Measurements from ENCODE around the gene BORCS6.

BORCS6 gene

DNA sequence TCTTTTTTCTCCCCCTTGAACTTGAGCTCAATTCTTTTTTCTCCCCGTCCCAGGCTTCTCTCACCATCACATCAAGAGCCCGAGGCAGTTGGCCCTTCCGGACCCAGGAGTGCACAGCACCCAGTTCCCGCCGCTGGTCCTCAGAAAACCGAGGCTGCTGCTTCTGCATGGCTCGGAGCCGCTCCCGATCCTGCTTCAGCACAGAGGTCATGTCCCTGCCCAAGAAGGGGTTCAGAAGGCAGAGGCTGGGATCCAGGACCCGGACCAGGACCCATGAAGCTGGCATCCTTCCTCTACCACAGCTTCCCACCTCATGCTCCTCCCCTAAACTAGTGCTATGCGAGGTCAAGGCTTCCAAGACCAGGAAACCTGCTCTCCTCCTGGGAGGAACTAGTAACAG is 48.2 kb downstream of the BORCS6 start:
- no peak for DNase-seq

DNA sequence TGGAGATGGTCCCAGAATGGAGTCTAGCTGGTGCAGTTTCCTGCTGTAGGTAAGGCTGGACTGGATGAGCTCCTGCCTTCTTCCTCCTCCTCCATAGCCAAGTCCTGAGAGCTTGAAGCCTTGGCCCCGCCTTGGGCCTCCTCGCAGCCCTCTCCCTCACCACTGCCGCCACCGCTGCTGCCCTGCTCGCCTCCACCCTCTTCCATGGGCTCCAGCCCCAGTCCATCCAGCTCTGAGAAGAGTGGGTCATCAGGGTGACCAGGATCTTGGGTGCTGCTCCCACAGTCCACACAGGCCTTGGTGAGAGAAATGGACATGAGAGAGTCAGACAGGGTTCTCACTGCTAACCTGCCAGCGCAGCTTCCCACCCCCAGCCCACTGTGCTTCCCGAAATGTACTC is 48.9 kb downstream of the BORCS6 start:
- DNase-seq, result no peak

DNA sequence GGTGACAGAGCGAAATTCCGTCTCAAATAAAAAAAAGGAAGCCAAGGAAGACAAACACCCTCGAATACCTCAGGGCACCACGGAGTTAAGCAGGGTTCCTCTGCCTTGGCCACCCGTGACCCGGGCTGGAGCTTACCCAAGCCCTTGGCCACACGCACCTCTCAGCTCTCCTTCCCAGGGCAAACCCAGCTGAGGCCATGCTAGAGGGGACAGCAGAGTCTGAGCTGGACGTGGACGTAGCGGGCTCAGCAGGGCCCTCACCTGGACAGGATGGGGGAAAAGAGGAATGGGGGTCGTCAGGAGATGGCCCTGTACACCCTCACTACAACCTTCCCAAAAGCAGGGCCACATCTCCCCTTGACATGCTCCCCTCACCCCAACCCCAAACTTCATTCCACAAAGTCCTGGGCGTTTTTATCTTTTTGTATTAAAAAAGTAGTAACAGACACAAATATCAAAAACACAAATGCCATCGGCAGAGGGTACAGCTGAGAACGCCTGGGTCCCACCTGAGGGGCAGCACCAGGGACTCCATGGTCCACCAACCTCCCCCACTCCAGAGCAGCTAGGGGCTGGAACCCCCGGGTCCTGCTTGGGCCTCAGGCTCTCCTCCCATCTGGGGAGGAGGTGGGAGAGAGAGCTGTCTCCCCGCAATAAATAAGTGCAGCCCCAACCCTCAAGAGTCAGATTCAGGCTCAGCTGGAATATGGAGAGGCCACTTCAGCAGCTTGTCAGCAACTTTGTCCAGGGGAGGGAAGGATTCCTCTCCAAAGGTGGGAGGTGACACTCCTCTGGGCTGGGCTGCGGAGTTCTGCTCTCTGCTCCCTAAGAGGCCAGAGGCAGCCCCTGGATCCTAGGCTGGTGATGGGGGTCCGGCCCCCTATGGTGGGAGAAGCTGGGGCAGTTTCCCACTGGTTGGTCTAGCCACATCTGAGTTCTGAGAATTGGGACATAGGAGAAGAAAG is 49.6 kb downstream of the BORCS6 start:
- no peak for DNase-seq

DNA sequence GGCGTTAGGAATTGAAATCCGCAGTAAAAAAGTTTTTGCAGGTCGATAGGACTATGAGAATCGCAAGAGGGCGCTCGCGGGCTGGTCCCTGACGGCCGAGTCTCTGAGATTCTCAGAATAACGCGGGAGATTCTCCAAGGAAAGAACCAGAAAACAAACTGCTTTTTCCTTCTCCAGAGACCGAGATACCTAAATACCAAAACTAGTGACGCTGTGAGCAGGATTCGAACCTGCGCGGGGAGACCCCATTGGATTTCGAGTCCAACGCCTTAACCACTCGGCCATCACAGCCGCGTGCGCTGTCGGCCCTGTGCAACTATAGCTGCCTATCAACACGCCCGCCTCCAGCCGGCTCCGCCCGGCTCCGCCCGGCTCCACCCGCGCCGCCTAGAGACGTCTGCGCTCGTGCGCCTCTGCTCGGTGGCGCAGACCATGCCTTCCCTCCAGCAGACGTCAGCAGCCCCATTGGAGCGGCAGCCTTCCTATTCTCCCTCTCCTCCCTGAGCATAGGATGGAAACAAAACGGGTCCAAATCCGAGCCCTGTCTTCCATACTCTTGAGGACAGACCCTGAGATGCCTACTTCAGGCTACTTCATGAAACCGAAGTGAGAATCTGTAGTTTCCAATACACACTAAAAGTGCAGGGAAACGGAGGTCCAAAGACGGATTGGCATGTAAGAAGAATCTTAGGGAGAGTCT is 51.2 kb downstream of the BORCS6 start:
- DNase-seq, result peak; percentile 99

DNA sequence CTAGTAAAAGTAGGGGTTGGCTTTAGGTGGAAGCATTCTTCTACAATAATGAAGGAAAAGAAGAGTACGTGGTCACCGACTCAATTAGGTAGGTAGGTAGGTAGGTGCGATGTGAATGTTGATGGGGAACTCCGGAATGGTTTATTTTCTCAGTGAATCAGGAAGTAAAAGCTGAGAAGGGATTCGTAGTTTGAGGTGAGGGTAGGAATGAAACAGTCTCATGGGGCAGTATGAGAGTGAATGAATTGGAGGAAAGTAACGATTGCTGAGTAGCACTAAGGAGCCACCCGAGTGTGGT is 51.7 kb downstream of the BORCS6 start:
- DNase-seq, result no peak

Measured in SHP77 (cell line).